ENCODE data around the gene CDKN2AIPNL.

The CDKN2AIPNL gene, protein sequence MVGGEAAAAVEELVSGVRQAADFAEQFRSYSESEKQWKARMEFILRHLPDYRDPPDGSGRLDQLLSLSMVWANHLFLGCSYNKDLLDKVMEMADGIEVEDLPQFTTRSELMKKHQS

DNA sequence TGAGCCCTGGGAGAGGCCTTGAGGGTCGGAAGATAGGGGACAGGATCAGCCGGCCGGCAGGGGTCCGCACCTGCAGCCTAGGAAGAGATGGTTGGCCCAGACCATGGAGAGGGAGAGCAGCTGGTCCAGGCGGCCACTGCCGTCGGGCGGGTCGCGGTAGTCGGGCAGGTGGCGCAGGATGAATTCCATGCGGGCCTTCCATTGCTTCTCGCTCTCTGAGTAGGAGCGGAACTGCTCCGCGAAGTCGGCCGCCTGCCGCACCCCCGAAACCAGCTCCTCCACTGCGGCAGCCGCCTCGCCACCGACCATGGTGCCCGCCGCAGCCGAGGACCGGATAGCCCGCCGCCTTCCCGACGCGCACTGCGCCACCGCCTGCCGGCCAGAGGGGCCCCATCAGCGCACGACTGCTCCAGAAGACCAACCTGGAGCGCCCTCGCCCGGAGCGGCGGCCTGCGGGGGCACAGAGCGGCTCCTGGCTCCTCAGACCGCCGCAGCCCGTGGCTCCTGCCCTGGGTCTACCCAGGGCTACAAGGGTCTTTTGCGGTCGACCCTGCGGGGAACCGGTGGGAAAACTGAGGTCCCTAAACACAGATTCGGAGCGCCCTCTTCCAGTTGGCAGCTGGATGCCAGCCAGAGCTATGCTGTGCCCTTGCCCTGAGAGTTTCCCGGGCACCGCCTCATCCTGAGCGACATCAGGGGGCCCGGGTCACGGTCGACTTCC is at the start of gene CDKN2AIPNL:
Gene CDKN2AIPNL (minus strand): TSS at position 336 of the 721 bp plus-strand sequence. CDS start 27 bp downstream, at position 309.
- Mint-ChIP-seq H3K9me3 (no peaks in the 10 kb centered on the region), H3K4me3 (peak within 1 kb of the TSS; percentile 95), H3K4me1 (peaks cover 43% of the 10 kb centered on the region), H3K36me3 (peaks cover 4% of the 10 kb centered on the region), H3K27ac (peak within 1 kb of the TSS; percentile 93), H3K27me3 (no peaks in the 10 kb centered on the region)

DNA sequence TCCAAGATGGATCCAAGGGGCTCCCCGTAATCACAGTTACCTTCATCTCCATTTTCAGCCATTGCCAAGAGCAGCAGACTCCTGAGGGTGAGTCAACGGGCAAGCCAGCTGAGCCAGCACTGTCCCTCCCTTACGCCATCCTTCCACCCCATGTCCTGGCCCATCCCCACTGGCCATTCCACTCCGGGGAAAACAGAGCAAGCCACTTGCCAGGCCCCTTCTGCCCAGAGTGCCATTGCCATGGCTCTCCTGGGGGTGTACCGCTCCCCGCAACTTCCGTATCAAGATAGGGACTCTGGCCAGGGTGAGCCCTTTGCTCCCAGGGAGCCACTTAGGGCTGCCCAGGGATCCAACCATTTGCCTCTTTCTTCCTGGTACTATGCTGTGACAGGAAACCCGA is 48.9 kb upstream of the CDKN2AIPNL start:
- Mint-ChIP-seq H3K4me3 (no peak overlapping the region), H3K9me3 (no peaks in the 10 kb centered on the region), H3K27ac (no peak overlapping the region), H3K27me3 (no peaks in the 10 kb centered on the region), H3K36me3 (no peaks in the 10 kb centered on the region), H3K4me1 (no peaks in the 10 kb centered on the region)

DNA sequence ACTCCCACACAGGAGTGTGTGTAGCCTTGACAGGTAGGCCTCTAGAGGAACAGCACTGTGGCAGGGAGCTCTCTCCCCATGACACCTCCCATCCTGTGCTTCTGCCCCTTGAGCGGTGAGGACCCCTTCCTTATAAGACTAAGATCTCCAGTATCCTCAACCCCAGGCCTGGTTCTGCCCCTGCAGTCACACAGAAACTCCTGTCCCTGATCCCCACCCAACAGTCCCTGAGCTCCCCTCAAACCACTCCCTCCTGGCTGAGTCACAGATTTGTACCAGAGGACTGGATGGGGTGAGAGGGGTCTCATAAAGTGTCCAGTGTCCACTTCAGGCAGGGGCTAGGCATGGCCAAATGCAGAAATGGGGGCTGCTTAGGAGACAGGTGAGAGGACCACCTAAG is 47.8 kb upstream of the CDKN2AIPNL start:
- Mint-ChIP-seq H3K36me3 (no peaks in the 10 kb centered on the region), H3K27me3 (no peaks in the 10 kb centered on the region), H3K27ac (no peak overlapping the region), H3K4me1 (no peaks in the 10 kb centered on the region), H3K9me3 (no peaks in the 10 kb centered on the region), H3K4me3 (no peak overlapping the region)

DNA sequence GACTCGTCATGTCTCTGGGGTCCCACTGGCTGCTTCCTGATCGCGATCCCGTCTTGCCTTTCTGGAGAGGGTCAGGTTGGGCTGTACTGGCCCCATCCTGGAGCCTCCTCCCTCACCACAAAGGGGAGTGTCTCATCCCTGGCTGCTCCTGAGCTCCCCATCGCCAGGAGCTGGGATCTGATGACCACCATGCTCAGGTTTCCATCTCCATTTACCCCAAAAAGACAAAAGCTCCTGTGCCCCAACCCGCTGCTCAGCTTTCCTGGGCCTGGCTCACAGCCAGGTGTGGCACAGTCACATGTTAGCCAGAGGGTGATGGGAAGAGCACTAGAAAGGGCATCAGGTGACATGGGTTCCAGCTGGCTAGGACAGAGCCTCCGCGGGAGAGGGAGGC is 47.3 kb upstream of the CDKN2AIPNL start:
- Mint-ChIP-seq H3K4me1 (no peaks in the 10 kb centered on the region), H3K4me3 (no peak overlapping the region), H3K27me3 (no peaks in the 10 kb centered on the region), H3K27ac (no peak overlapping the region), H3K36me3 (no peaks in the 10 kb centered on the region), H3K9me3 (no peaks in the 10 kb centered on the region)

DNA sequence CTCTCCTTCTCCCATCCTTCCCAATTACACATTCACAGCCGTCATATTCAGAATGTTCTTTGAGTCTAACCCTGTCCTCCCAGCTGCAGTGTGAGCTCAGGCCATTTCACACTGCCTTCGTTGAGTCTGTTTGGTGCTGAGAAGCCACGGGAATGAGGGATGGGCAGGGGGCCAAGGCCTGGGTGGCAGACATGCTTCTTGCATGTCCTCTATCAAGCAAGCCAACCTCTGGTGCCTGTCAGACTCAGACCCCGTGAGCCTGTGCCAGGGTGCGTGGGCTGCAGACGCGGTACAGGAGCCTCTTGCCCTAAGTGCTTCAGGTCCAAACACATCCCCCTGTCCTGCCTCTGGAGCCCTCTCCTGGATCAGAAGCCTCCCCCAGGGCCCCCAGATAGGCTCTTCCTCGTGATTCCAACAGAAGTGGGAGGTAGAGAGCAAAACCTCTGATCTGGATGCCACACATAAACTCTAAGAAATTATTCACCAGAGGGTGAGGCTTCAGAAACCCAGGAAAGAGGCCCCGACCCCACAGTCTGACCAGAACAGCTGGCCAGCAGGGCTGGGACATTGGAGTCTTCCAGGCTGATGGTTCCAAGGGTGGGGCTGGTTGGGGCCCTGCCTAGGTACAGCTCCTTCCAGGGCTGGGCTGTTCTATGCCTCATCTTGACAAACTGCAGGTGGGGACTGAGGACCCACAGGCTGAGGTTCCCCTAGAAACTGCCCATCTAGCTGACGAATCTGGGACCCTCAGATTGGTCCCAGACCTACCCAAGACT is 46.7 kb upstream of the CDKN2AIPNL start:
- no peaks in the 10 kb centered on the region for H3K27me3 Mint-ChIP-seq
- no peak overlapping the region for H3K27ac Mint-ChIP-seq
- H3K9me3 Mint-ChIP-seq, result no peaks in the 10 kb centered on the region
- H3K4me1 Mint-ChIP-seq, result no peaks in the 10 kb centered on the region
- H3K36me3 Mint-ChIP-seq, result no peaks in the 10 kb centered on the region
- no peak overlapping the region for H3K4me3 Mint-ChIP-seq

DNA sequence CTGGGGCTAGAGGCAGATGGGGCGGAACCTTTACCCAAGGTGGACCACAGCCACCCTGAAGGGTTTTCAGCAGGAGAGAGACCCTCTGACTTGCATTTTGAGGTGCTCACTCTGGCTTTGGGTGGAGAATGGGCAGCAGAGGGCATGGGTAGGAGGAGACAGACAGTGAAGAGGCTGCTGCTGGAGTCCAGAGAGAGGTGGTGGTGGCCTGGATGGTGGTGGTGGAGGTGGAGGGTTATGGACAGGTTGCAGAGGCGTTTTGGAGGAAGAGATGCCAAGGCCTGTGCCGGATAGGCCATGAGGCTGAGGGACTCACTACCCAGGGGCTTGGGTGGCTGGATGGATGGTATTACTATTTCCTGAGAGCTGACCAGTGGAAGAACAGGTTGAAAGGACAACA is 46.1 kb upstream of the CDKN2AIPNL start:
- H3K27ac Mint-ChIP-seq, result no peak overlapping the region
- H3K9me3 Mint-ChIP-seq, result no peaks in the 10 kb centered on the region
- no peak overlapping the region for H3K4me3 Mint-ChIP-seq
- no peaks in the 10 kb centered on the region for H3K36me3 Mint-ChIP-seq
- H3K27me3 Mint-ChIP-seq, result no peaks in the 10 kb centered on the region
- no peaks in the 10 kb centered on the region for H3K4me1 Mint-ChIP-seq

DNA sequence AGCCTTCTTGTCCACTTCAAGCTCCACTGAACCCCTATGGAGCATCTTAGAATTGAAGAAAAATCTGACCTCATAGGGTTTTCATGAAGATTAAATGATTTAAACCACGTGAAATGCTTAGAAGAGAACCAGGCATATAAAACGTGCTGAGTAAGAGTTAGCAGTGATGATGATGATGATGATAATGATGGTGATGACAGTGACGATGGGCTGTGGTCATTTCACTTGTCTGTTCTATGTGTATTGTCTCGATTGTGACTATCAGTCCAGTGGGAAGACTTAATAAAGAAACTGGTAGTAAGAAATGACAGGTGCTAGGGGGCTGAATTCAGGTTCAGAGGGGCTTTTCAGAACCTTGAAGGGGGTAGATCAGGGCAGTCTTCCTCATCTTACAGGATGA is 45.1 kb upstream of the CDKN2AIPNL start:
- no peaks in the 10 kb centered on the region for H3K27me3 Mint-ChIP-seq
- no peak overlapping the region for H3K27ac Mint-ChIP-seq
- no peak overlapping the region for H3K4me3 Mint-ChIP-seq
- H3K36me3 Mint-ChIP-seq, result no peaks in the 10 kb centered on the region
- H3K9me3 Mint-ChIP-seq, result no peaks in the 10 kb centered on the region
- no peaks in the 10 kb centered on the region for H3K4me1 Mint-ChIP-seq

DNA sequence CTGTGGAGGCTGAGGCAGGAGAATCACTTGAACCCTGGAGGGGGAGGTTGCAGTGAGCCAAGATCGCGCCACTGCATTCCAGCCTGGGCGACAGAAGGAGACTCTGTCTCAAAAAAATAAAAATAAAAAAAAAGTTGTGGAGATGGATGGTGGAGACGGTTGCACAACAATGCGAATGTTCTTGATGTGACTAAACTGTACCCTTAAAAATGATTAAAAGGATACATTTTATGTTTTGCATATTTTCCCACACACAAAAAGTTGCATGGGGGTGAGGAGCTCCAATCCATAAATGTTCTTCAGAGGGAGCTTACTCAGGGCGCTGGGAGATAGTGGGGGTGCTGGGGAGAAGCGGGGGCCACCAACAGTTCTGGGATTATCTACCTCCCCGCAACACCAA is 43.8 kb upstream of the CDKN2AIPNL start:
- H3K9me3 Mint-ChIP-seq, result no peaks in the 10 kb centered on the region
- no peaks in the 10 kb centered on the region for H3K36me3 Mint-ChIP-seq
- H3K4me1 Mint-ChIP-seq, result no peaks in the 10 kb centered on the region
- H3K4me3 Mint-ChIP-seq, result no peak overlapping the region
- H3K27me3 Mint-ChIP-seq, result no peaks in the 10 kb centered on the region
- H3K27ac Mint-ChIP-seq, result no peak overlapping the region

DNA sequence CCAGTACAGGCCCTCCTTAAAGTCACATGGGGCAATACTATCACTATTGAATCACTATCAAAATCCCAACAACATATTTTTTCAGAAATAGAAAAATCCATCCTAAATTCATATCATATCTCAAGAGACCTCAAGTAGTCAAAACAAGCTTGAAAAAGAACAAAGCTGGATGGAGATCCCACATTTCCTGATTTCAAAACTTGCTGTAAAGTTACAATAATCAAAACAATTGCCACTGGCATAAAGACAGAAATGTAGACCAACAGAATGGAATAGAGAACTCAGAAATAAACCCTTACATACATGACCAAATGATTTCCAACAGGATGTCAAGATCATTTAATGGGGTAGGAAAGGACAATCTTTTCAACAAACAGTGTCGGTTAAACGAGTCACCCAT is 41.3 kb upstream of the CDKN2AIPNL start:
- H3K4me3 Mint-ChIP-seq, result no peak overlapping the region
- no peaks in the 10 kb centered on the region for H3K36me3 Mint-ChIP-seq
- no peaks in the 10 kb centered on the region for H3K27me3 Mint-ChIP-seq

DNA sequence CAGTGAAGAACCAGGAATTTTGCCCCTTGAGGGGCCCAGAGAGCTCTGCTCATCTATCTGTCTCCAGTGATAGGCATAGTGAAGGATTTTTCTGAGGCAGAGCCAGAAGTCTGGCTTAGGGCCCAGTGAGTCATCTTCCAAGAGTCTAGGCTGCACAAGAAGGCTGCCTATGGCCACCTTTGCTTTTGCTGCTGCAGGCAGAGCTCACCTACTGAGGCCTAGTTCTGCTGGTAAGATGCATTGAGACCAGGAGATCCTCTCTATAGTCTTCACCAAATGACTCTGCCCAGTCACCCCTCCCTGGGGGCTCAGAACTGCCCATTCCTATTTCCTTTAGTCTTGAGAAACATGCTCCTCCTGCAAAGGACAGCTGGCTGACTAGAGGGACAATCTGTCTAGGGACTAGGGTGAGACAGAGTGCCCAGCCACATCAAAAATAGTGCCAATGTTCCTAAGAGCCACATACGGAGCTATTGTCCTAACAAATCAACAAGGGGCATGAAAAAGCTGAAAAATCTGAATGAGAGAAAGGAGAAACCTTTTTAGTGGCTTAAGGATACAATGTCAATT is 40.3 kb upstream of the CDKN2AIPNL start:
- no peak overlapping the region for H3K27ac Mint-ChIP-seq
- no peaks in the 10 kb centered on the region for H3K27me3 Mint-ChIP-seq
- H3K9me3 Mint-ChIP-seq, result no peaks in the 10 kb centered on the region
- no peaks in the 10 kb centered on the region for H3K36me3 Mint-ChIP-seq
- H3K4me1 Mint-ChIP-seq, result no peaks in the 10 kb centered on the region
- no peak overlapping the region for H3K4me3 Mint-ChIP-seq

More for the DNA sequence above, 41.3 kb upstream of the CDKN2AIPNL start:
- Mint-ChIP-seq H3K4me1 (no peaks in the 10 kb centered on the region), H3K27ac (no peak overlapping the region), H3K9me3 (no peaks in the 10 kb centered on the region)

DNA sequence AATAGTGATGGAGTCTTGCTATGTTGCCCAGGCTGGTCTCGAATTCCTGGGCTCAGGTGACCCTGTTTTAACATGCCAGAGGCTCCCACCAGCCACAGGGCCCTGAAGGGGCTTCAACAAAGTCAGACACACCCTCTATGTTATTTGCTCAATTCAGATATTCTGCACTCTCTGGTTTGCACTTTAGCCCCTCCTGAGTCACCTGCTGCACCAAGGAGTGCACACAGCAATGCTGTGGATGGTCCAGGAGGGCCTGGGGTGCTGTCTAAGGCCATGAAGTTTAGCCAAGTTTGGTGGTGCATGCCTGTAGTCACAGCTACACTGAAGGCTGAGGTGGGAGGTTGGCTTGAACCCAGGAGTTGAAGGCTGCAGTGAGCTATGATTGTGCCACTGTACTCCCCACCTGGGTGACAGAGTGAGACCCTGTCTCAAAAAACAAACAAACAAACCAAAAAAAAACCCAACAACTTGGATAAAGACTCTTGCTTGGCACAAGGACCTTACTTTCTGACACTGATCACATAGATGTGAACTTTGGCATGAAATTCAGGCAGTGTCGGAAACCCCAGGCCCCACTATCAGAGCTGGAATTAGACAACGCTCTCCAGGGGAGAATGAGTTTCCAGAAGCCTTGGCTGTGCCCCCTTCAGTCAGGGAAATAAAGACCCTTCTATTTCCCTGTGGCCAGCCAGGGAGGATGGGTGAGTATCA is 39.7 kb upstream of the CDKN2AIPNL start:
- H3K9me3 Mint-ChIP-seq, result no peaks in the 10 kb centered on the region
- no peak overlapping the region for H3K4me3 Mint-ChIP-seq
- no peak overlapping the region for H3K27ac Mint-ChIP-seq
- H3K27me3 Mint-ChIP-seq, result no peaks in the 10 kb centered on the region
- no peaks in the 10 kb centered on the region for H3K4me1 Mint-ChIP-seq
- no peaks in the 10 kb centered on the region for H3K36me3 Mint-ChIP-seq

DNA sequence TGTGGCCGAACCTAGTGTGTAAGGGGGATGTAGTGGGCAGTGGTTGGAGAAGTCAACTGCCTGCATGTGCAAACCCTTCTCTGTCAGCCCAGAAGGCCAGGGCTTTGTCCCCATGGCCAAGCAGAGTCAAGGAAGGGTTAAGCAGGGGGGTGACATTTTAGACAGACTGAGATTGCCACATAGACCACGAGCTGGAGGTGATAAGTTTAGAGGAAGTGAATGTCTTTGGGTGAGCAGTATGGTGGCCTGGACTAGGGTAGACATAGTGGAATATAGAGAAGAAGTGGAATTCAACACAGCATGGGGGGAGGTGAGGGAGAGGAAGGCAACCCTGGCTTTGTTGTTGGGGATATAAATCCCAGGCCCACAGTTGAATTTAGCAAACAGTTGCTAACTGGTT is 38.7 kb upstream of the CDKN2AIPNL start:
- H3K4me3 Mint-ChIP-seq, result no peak overlapping the region
- no peaks in the 10 kb centered on the region for H3K9me3 Mint-ChIP-seq
- no peaks in the 10 kb centered on the region for H3K27me3 Mint-ChIP-seq
- H3K36me3 Mint-ChIP-seq, result no peaks in the 10 kb centered on the region
- peak overlapping the region; percentile 10 for H3K27ac Mint-ChIP-seq
- H3K4me1 Mint-ChIP-seq, result no peaks in the 10 kb centered on the region

DNA sequence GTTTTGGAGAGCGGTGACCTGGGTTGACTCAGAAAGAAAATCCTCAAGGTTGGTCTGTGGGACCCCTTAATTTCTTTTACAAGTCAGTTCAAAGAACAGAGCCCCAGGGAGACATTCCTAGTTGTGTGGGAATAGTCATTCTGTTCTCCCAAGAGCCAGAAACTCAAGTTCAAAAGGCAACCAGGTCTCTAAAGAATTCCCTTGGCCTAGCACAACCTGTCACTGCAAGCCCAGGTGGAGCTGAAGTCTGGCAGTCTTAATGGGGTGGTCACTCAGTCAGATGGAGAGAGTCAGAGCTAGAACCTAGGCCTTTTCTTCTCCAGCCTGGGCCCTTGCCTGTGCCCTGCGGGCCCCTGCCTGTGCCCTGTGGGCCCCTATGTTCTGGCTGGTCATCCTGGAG is 37.5 kb upstream of the CDKN2AIPNL start:
- no peak overlapping the region for H3K4me3 Mint-ChIP-seq
- H3K27ac Mint-ChIP-seq, result no peak overlapping the region
- H3K4me1 Mint-ChIP-seq, result no peaks in the 10 kb centered on the region
- no peaks in the 10 kb centered on the region for H3K9me3 Mint-ChIP-seq
- no peaks in the 10 kb centered on the region for H3K36me3 Mint-ChIP-seq
- no peaks in the 10 kb centered on the region for H3K27me3 Mint-ChIP-seq

DNA sequence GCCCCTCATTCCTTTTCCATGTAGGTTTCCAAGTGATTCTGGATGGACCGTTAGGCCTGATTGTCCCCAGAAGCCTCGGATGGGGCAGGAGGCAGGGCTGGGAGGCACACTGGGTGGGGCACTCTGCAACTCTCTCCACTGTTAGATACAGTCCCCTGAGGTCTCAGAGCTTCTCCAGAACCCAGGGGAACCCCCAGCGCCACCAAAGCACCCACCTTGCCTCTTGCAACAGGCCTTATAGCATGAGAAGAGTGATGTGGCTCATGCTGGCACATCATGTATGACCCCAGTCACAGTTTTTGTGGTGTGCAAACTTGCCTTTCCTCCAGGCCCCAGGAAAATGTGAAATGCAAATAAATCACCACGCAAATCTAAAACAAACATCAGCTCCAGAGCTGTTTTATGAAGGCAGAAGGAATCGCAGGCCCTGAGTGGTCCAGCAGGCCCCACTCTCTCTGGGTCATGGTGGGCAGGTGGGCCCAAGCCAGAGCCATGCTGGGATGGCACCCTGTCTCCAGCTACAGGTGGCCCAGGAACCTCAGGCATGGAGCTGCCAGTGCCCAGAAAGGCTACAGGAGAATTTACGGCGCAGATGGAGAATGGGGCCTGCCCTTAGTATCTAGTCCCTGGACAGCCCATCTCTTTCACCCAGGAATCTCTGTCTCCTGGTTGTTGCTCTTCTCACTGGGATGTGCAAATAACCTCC is 36.3 kb upstream of the CDKN2AIPNL start:
- Mint-ChIP-seq H3K4me3 (no peak overlapping the region), H3K36me3 (no peaks in the 10 kb centered on the region), H3K9me3 (no peaks in the 10 kb centered on the region), H3K27me3 (no peaks in the 10 kb centered on the region), H3K4me1 (no peaks in the 10 kb centered on the region), H3K27ac (no peak overlapping the region)

DNA sequence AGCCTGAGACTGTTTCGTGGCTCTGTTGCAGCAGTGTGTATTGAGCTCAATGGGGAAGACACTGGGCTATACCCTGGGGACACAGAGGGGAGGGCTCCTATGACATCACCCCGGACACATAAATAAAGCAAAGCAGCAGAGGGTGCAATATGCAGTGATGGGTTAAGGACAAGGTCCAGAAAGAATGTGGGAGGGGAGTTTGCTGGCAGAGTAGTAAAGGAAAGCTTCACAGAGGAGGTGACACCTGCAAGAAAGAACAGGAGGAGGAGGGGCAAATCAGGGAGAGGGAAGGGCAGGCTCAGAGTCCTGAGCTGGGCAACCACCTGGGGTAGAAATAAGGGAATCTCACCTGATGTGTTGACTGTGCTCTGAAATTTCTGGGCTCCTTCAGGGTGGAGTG is 35.3 kb upstream of the CDKN2AIPNL start:
- Mint-ChIP-seq H3K4me1 (no peaks in the 10 kb centered on the region), H3K4me3 (no peak overlapping the region), H3K9me3 (no peaks in the 10 kb centered on the region), H3K36me3 (no peaks in the 10 kb centered on the region), H3K27ac (peak overlapping the region; percentile 36), H3K27me3 (no peaks in the 10 kb centered on the region)

Measured in activated naive CD4-positive, alpha-beta T cell treated with anti-CD3 and anti-CD28 coated beads, Interleukin-2, amount 50 U/mL, for 24 hours (primary cell).